ENCODE measurements around the gene CLIC5. TPM values are rescaled to one million over a fixed set of nuclear protein-coding genes. Genes with fewer than 3 reads are reported as not detected.

Gene CLIC5
- total RNA-seq, 1 experiment from 2014 or later: 0.05 TPM

DNA sequence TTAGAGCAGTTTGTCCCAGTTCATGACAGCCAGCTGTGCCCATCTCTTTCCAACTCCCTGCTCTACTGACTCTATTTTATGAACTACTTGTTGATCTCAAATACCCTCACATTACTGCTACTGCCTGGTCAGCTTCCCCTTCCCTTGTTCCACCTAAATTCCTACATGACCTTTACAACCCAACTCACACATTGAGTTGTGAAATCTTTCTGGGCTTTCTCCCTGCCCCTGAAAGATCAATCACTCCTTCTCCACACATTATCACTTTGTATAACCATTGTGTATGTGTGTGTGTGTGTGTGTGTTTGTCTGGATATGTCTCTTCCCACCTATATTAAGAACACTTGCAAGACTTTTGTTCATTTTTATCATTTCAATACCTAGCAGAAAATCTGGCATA, 42.1 kb upstream of the CLIC5 start:
- CTCF ChIA-PET: no interaction called here
- BruUV-seq (replicated peaks): no TSS peak
- no peak for ATAC-seq
- intact Hi-C loops (cut with micrococcal nuclease; ENCODE audit: unreplicated experiment) (no loop called here), in situ Hi-C loops (cut with HindIII; ENCODE audit: low pct_unique_long_range_greater_than_20kb, low sequenced_read_pairs) (no loop called here)
- POLR2A ChIA-PET: interaction anchor here (0.5 kb wide), 1 partner anchor 21 kb away, joined by 3 read pairs; no protein-coding TSS in a partner anchor
- Histone ChIP-seq H3K27me3 (ENCODE audit: control insufficient read depth, insufficient read depth, low read length) (no peaks in the 10 kb centered on the region), H3K27ac (ENCODE audit: low read length) (no peak overlapping the region), H3K36me3 (ENCODE audit: control insufficient read depth, insufficient read depth, low read length) (no peaks in the 10 kb centered on the region), H3K4me1 (ENCODE audit: control insufficient read depth, insufficient read depth, low read length) (no peaks in the 10 kb centered on the region; the same call in 1 of the 2 replicates), H3K9me3 (ENCODE audit: control insufficient read depth, insufficient read depth, low read depth, low read length) (no peaks in the 10 kb centered on the region), H3K4me3 (ENCODE audit: low read depth in 2 of 2, low read length in 2 of 2) (no peak overlapping the region)
- TF ChIP-seq CTCF (IDR thresholded peaks at IDR 0.05) (no peak), SIN3A (IDR thresholded peaks at IDR 0.05; ENCODE audit: borderline replicate concordance, insufficient read depth, low read depth, low read length) (no peak), TCF7L2 (IDR thresholded peaks at IDR 0.05; ENCODE audit: low read depth, low read length) (no peak), POLR2AphosphoS5 (IDR thresholded peaks at IDR 0.05; ENCODE audit: low read depth, low read length) (no peak)
- TF ChIP-seq, protein P1, sequence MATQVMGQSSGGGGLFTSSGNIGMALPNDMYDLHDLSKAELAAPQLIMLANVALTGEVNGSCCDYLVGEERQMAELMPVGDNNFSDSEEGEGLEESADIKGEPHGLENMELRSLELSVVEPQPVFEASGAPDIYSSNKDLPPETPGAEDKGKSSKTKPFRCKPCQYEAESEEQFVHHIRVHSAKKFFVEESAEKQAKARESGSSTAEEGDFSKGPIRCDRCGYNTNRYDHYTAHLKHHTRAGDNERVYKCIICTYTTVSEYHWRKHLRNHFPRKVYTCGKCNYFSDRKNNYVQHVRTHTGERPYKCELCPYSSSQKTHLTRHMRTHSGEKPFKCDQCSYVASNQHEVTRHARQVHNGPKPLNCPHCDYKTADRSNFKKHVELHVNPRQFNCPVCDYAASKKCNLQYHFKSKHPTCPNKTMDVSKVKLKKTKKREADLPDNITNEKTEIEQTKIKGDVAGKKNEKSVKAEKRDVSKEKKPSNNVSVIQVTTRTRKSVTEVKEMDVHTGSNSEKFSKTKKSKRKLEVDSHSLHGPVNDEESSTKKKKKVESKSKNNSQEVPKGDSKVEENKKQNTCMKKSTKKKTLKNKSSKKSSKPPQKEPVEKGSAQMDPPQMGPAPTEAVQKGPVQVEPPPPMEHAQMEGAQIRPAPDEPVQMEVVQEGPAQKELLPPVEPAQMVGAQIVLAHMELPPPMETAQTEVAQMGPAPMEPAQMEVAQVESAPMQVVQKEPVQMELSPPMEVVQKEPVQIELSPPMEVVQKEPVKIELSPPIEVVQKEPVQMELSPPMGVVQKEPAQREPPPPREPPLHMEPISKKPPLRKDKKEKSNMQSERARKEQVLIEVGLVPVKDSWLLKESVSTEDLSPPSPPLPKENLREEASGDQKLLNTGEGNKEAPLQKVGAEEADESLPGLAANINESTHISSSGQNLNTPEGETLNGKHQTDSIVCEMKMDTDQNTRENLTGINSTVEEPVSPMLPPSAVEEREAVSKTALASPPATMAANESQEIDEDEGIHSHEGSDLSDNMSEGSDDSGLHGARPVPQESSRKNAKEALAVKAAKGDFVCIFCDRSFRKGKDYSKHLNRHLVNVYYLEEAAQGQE (IDR thresholded peaks at IDR 0.05; ENCODE audit: insufficient read depth in 1 of 2, low read depth in 2 of 2, low read length in 1 of 2): no peak
- DNase-seq (ENCODE audit: low read depth, low spot score): no peak

DNA sequence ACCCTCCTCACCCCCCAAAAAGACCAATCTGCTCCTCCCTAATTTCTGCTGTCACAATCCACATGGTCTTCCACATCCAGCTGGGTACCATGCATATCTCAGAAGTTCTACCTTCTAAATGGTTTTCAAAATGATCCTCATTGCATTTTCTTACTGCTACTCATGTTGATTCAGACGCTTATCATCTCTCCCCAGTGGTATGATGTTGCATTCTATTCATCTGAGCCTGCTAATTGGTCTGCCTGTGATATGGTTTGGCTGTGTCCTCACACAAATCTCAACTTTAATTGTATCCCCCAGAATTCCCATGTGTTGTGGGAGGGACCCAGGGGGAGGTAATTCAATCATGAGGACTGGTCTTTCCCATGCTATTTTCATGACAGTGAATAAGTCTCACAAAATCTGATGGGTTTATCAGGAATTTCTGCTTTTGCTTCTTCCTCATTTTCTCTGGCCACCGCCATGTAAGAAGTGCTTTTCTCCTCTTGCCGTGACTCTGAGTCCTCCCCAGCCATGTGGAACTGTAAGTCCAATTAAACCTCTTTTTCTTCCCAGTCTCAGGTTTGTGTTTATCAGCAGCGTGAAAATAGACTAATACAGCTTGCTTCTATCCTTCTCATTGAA, 41.4 kb upstream of the CLIC5 start:
- Histone ChIP-seq H3K9me3 (ENCODE audit: control insufficient read depth, insufficient read depth, low read depth, low read length) (no peaks in the 10 kb centered on the region), H3K4me1 (ENCODE audit: control insufficient read depth, insufficient read depth, low read length) (no peaks in the 10 kb centered on the region; the same call in 1 of the 2 replicates), H3K27ac (ENCODE audit: low read length) (no peak overlapping the region), H3K4me3 (ENCODE audit: low read depth in 2 of 2, low read length in 2 of 2) (no peak overlapping the region), H3K27me3 (ENCODE audit: control insufficient read depth, insufficient read depth, low read length) (no peaks in the 10 kb centered on the region), H3K36me3 (ENCODE audit: control insufficient read depth, insufficient read depth, low read length) (no peaks in the 10 kb centered on the region)
- POLR2A ChIA-PET: interaction anchor here (0.5 kb wide), 1 partner anchor 21 kb away, joined by 3 read pairs; no protein-coding TSS in a partner anchor
- TF ChIP-seq, protein P1 (IDR thresholded peaks at IDR 0.05; ENCODE audit: insufficient read depth in 1 of 2, low read depth in 2 of 2, low read length in 1 of 2): no peak
- TF ChIP-seq CTCF (IDR thresholded peaks at IDR 0.05) (no peak), SIN3A (IDR thresholded peaks at IDR 0.05; ENCODE audit: borderline replicate concordance, insufficient read depth, low read depth, low read length) (no peak), POLR2AphosphoS5 (IDR thresholded peaks at IDR 0.05; ENCODE audit: low read depth, low read length) (no peak)
- BruUV-seq (replicated peaks): no TSS peak
- in situ Hi-C loops (cut with HindIII; ENCODE audit: low pct_unique_long_range_greater_than_20kb, low sequenced_read_pairs): no loop called here
- ATAC-seq: no peak
- CTCF ChIA-PET: no interaction called here
- intact Hi-C loops (cut with micrococcal nuclease; ENCODE audit: unreplicated experiment): no loop called here
- no peak for DNase-seq (ENCODE audit: low read depth, low spot score)

All from Panc1 (cell line).